ENCODE measurements around the gene DXO. TPM values are rescaled to one million over a fixed set of nuclear protein-coding genes. Genes with fewer than 3 reads are reported as not detected.
"Not testable (repeated sequence)": the region's sequence is repeated elsewhere in the genome, so short reads cannot be mapped to it uniquely, and the experiment has no call there.

DXO gene
- total RNA-seq, 2 donors from 2014 or later, result 11.4 to 27.5 TPM

GRCh38 chr6:31945507-31946369, 26.2 kb downstream of the DXO start, which contains the start of gene CFB:
CFB (plus strand) TSS chr6:31946095; CDS start chr6:31946222, 127 bp downstream.
- Mint-ChIP-seq H3K9me3 (no peaks in the 10 kb centered on the region), H3K36me3 (no peaks in the 10 kb centered on the region), H3K27me3 (peaks cover 18 to 20% of the 10 kb centered on the region in 2 donors), H3K4me3 (no peak within 1 kb of the TSS), H3K27ac (peak within 1 kb of the TSS in 1 of 2 donors; percentile 23), H3K4me1 (ENCODE audit: low read depth in 2 of 2) (peaks cover 5 to 8% of the 10 kb centered on the region in 2 donors)
- DNase-seq (ENCODE audit: low spot score) (no peak), ATAC-seq (peak in 1 of 2 donors; percentile 57)

- H3K27me3 Mint-ChIP-seq, result peaks cover 18 to 23% of the 10 kb centered on the region in 2 donors
- H3K4me3 Mint-ChIP-seq, result no peak overlapping the region
- DNase-seq (ENCODE audit: low spot score) (no peak), ATAC-seq (no peak)
- H3K4me1 Mint-ChIP-seq (ENCODE audit: low read depth in 2 of 2), result peaks cover 5 to 8% of the 10 kb centered on the region in 2 donors
- no peaks in the 10 kb centered on the region for H3K9me3 Mint-ChIP-seq
- H3K36me3 Mint-ChIP-seq, result no peaks in the 10 kb centered on the region
- peak overlapping the region in 1 of 2 donors; percentile 23 for H3K27ac Mint-ChIP-seq
Measured at GRCh38 chr6:31945154-31945506, 26.8 kb downstream of the DXO start.

- Mint-ChIP-seq H3K27me3 (peaks cover 18 to 23% of the 10 kb centered on the region in 2 donors), H3K27ac (no peak overlapping the region), H3K4me1 (ENCODE audit: low read depth in 2 of 2) (peaks cover 5 to 8% of the 10 kb centered on the region in 2 donors), H3K36me3 (no peaks in the 10 kb centered on the region), H3K4me3 (no peak overlapping the region), H3K9me3 (no peaks in the 10 kb centered on the region)
- DNase-seq (ENCODE audit: low spot score) (no peak), ATAC-seq (no peak)
Measured at GRCh38 chr6:31943742-31944141, 28.2 kb downstream of the DXO start.

- no peaks in the 10 kb centered on the region for H3K9me3 Mint-ChIP-seq
- ATAC-seq, result no peak
- no peak overlapping the region for H3K27ac Mint-ChIP-seq
Measured at GRCh38 chr6:31940256-31940664, 31.7 kb downstream of the DXO start.

GRCh38 chr6:31935823-31936222, 36.1 kb downstream of the DXO start:
- no peak for ATAC-seq
- Mint-ChIP-seq H3K27me3 (peaks cover 0 to 4% of the 10 kb centered on the region in 2 donors), H3K4me3 (no peak overlapping the region)

More at GRCh38 chr6:31940256-31940664, 31.7 kb downstream of the DXO start:
- H3K4me3 Mint-ChIP-seq, result no peak overlapping the region
- H3K27me3 Mint-ChIP-seq, result peaks cover 12 to 14% of the 10 kb centered on the region in 2 donors
- DNase-seq (ENCODE audit: low spot score), result no peak
- no peaks in the 10 kb centered on the region for H3K36me3 Mint-ChIP-seq
- peaks cover 0 to under 1% of the 10 kb centered on the region in 2 donors for H3K4me1 Mint-ChIP-seq (ENCODE audit: low read depth in 2 of 2)

DNA sequence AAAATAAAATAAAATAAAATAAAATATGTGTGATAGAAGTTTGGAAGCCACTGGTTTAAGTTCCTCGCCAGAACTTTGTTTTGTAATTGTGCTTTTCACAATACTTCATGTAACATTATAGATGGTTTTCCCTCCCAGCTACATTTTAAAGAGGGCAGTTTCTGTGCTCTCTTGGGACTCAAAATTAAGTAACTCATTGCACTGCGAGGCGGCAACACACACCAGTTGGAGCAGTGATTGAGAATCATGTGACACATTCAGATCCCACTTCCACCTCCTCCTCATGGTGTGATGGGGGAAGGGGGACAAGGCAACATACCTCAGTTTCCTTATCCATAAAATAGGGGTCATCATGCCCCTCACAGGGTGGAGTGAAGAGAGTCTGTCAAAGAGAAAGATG, 36.9 kb downstream of the DXO start:
- no peaks in the 10 kb centered on the region for H3K9me3 Mint-ChIP-seq
- no peaks in the 10 kb centered on the region for H3K4me1 Mint-ChIP-seq (ENCODE audit: low read depth in 2 of 2)
- ATAC-seq (no peak), DNase-seq (ENCODE audit: low spot score) (no peak)
- H3K27me3 Mint-ChIP-seq, result peaks cover 0 to 2% of the 10 kb centered on the region in 2 donors
- no peak overlapping the region for H3K4me3 Mint-ChIP-seq
- no peak overlapping the region for H3K27ac Mint-ChIP-seq
- no peaks in the 10 kb centered on the region for H3K36me3 Mint-ChIP-seq

More at GRCh38 chr6:31935823-31936222, 36.1 kb downstream of the DXO start:
- H3K9me3 Mint-ChIP-seq, result no peaks in the 10 kb centered on the region
- H3K36me3 Mint-ChIP-seq, result no peaks in the 10 kb centered on the region
- no peak overlapping the region for H3K27ac Mint-ChIP-seq
- no peaks in the 10 kb centered on the region for H3K4me1 Mint-ChIP-seq (ENCODE audit: low read depth in 2 of 2)
- DNase-seq (ENCODE audit: low spot score), result no peak

- Mint-ChIP-seq H3K27ac (no peak overlapping the region), H3K27me3 (peaks cover 0 to 2% of the 10 kb centered on the region in 2 donors), H3K36me3 (no peaks in the 10 kb centered on the region), H3K4me1 (ENCODE audit: low read depth in 2 of 2) (no peaks in the 10 kb centered on the region), H3K9me3 (no peaks in the 10 kb centered on the region), H3K4me3 (no peak overlapping the region)
- ATAC-seq (no peak), DNase-seq (ENCODE audit: low spot score) (no peak)
Measured at GRCh38 chr6:31933537-31933936, 38.4 kb downstream of the DXO start.

GRCh38 chr6:31932137-31932536, 39.8 kb downstream of the DXO start:
- not testable (repeated sequence) for H3K9me3 Mint-ChIP-seq, H3K36me3 Mint-ChIP-seq

GRCh38 chr6:31930962-31931361, 41.0 kb downstream of the DXO start:
- ATAC-seq (no peak), DNase-seq (ENCODE audit: low spot score) (no peak)
- H3K9me3 Mint-ChIP-seq, result no peaks in the 10 kb centered on the region
- no peaks in the 10 kb centered on the region for H3K4me1 Mint-ChIP-seq (ENCODE audit: low read depth in 2 of 2)
- no peak overlapping the region for H3K4me3 Mint-ChIP-seq
- no peaks in the 10 kb centered on the region for H3K36me3 Mint-ChIP-seq
- H3K27ac Mint-ChIP-seq, result no peak overlapping the region
- peaks cover 0 to 7% of the 10 kb centered on the region in 2 donors for H3K27me3 Mint-ChIP-seq

More at GRCh38 chr6:31932137-31932536, 39.8 kb downstream of the DXO start:
- not testable (repeated sequence) for DNase-seq (ENCODE audit: low spot score); H3K27ac Mint-ChIP-seq; ATAC-seq; H3K4me3 Mint-ChIP-seq; H3K27me3 Mint-ChIP-seq; H3K4me1 Mint-ChIP-seq (ENCODE audit: low read depth in 2 of 2)

- Mint-ChIP-seq H3K27ac (no peak overlapping the region), H3K27me3 (peaks cover 0 to 7% of the 10 kb centered on the region in 2 donors), H3K4me1 (ENCODE audit: low read depth in 2 of 2) (no peaks in the 10 kb centered on the region), H3K36me3 (no peaks in the 10 kb centered on the region), H3K4me3 (no peak overlapping the region), H3K9me3 (no peaks in the 10 kb centered on the region)
- no peak for ATAC-seq
- DNase-seq (ENCODE audit: low spot score), result no peak
Measured at GRCh38 chr6:31928672-31928939, 43.3 kb downstream of the DXO start.

DNA sequence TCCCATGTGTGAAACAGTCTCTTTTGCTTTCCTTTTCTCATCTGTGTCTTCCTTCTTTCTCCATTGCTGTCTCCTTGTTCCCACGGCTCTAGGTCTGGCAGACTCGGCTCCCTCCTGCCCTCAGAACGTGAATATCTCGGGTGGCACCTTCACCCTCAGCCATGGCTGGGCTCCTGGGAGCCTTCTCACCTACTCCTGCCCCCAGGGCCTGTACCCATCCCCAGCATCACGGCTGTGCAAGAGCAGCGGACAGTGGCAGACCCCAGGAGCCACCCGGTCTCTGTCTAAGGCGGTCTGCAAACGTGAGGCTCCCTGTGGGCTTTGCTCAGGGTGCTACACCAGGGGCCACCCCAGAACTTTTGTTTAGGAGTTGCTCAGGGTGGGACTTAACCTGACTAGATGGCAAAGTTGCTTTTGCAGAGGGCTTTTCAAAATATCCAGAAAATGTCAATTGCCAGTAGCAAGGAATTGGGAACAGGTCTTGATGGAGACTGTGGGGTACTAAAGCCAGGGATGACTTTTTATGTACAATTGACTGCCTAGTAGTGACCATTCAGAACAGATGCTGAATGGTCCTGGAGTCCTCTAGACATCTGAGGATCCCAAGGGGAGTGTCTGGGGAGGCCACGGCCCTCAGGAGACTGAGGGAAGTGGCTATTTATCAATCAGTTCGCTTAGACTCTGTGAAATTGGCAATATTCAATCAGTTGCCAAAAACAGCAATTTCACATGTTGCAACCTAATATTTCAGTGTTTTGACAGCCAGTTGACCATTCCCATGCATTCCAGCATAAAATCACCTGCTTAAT, 43.9 kb downstream of the DXO start:
- Mint-ChIP-seq H3K27ac (peak overlapping the region in 1 of 2 donors; percentile 30), H3K9me3 (no peaks in the 10 kb centered on the region), H3K4me3 (no peak overlapping the region), H3K36me3 (no peaks in the 10 kb centered on the region), H3K4me1 (ENCODE audit: low read depth in 2 of 2) (no peaks in the 10 kb centered on the region), H3K27me3 (peaks cover 0 to 7% of the 10 kb centered on the region in 2 donors)
- ATAC-seq (no peak), DNase-seq (ENCODE audit: low spot score) (no peak)

DNA sequence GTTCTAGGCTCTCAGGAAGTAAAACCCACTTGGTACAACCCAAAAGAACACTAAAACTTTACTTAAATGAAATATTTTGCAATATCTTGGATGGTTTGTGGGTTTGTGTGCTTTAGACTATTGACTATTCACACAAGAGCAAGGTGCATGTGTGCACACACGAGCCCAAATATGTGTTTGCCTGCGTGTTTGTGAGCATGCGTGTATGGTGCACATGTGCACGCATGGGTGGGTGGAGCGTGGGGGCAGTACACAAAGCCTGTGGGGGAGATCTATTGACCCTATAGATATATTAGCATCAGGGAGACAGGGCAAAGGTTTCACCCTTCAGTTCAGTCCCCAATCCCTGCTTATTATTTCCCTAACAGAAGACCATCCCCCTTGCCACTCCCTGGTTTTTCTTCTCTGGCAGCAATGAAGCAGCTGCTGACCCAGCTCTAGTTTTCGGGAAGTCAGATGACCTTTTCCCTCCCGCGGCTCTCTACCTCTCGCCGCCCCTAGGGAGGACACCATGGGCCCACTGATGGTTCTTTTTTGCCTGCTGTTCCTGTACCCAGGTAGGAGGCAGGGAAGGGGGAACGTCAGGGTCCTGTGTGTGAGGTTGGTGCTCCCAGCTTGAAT, 44.6 kb downstream of the DXO start, which contains the start of gene C2:
TSS of gene C2 (plus strand) at position 476 of the 621 bp plus-strand sequence. CDS start at position 512, 36 bp downstream.
- Mint-ChIP-seq H3K27ac (peak within 1 kb of the TSS in 1 of 2 donors; percentile 30), H3K9me3 (no peaks in the 10 kb centered on the region), H3K27me3 (peaks cover 0 to 7% of the 10 kb centered on the region in 2 donors), H3K36me3 (no peaks in the 10 kb centered on the region), H3K4me3 (no peak within 1 kb of the TSS), H3K4me1 (ENCODE audit: low read depth in 2 of 2) (no peaks in the 10 kb centered on the region)
- ATAC-seq (no peak), DNase-seq (ENCODE audit: low spot score) (no peak)

GRCh38 chr6:31922942-31923341, 49.0 kb downstream of the DXO start:
- no peak overlapping the region for H3K27ac Mint-ChIP-seq
- peak in 1 of 2 donors; percentile 36 for ATAC-seq
- H3K4me1 Mint-ChIP-seq (ENCODE audit: low read depth in 2 of 2), result no peaks in the 10 kb centered on the region

More at GRCh38 chr6:31922942-31923341, 49.0 kb downstream of the DXO start:
- no peak overlapping the region for H3K4me3 Mint-ChIP-seq
- DNase-seq (ENCODE audit: low spot score), result no peak
- H3K27me3 Mint-ChIP-seq, result peaks cover 0 to 4% of the 10 kb centered on the region in 2 donors
- no peaks in the 10 kb centered on the region for H3K36me3 Mint-ChIP-seq
- no peaks in the 10 kb centered on the region for H3K9me3 Mint-ChIP-seq

Data from natural killer cell treated with Interleukin-12 subunit alpha and Interleukin-12 subunit beta and Interleukin-15 and Interleukin-18, amount 100 ng/mL, for 72 hours (primary cell).